HepG2 (cell line): ENCODE data around the gene GUCY1B1. TPM values are rescaled to one million over a fixed set of nuclear protein-coding genes. Genes with fewer than 3 reads are reported as not detected.

Experiments used
- ATAC-seq: fragments of 200-7000 bp; cut with Tn5 transposase; 3 replicates; pipeline ENCODE4 v1.9.1; 2020; ENCODE audit warnings: mild to moderate bottlenecking, moderate library complexity
- BruUV-seq: library from RNA; stranded (reverse); fragments of 400-500 nt; replicated peaks from 2 replicates; lab custom pipeline; 2021; lab: Mats Ljungman, UMichigan
- CTCF ChIA-PET: fragments of 300-600 bp; formaldehyde crosslinking; extraction: SDS; loops from one replicate; lab custom pipeline; 2021; ENCODE audit warnings: low total read pairs, inconsistent platforms, low intra/inter-chr PET ratio; lab: Yijun Ruan, JAX
- POLR2A ChIA-PET: fragments of 350-600 bp; sonication (Branson Sonifier 250); formaldehyde crosslinking; loops from one replicate; lab custom pipeline; 2020; ENCODE audit warnings: antibody characterized with exemption, inconsistent platforms; lab: Yijun Ruan, JAX
- DNase-seq: peaks from one replicate; pipeline ENCODE4 v3.0.0-alpha.2; 2015; ENCODE audit warnings: low spot score
- FAIRE-seq: peaks from 3 replicates; lab custom pipeline; 2011; peaks lifted over from hg19 to GRCh38; lab: Jason Lieb, UNC
- H2AFZ ChIP-seq: one replicate; pipeline ENCODE4 v1.6.1; 2011; ENCODE audit warnings: low read length, inconsistent platforms
- H3K27ac ChIP-seq: fragments of 300-600 bp; 3 replicates; pipeline ENCODE4 v1.8.0; 2011; ENCODE audit warnings: mixed run types, mild to moderate bottlenecking, mixed read lengths, low read length, inconsistent platforms; ENCODE audit not compliant: insufficient read depth; ENCODE audit errors: extremely low read length
- H3K27me3 ChIP-seq, 2 experiments: fragments of 200-600 bp in 1 of 2; 2 replicates in 1 of 2; 3 replicates in 1 of 2; pipeline versions ENCODE4 v1.6.0 to v1.8.0; 2011; ENCODE audit warnings: low read length in 2 of 2, mild to moderate bottlenecking in 2 of 2, moderate library complexity in 2 of 2, inconsistent platforms in 1 of 2; ENCODE audit not compliant: insufficient read depth in 2 of 2, control insufficient read depth in 1 of 2
- H3K36me3 ChIP-seq, 2 experiments: fragments of 200-600 bp in 1 of 2; replicated peaks in 1 of 2; 2 replicates in 1 of 2; 3 replicates in 1 of 2; pipeline versions ENCODE4 v1.5.1 to v1.8.0; 2011; ENCODE audit warnings: low read length in 2 of 2, inconsistent platforms in 1 of 2; ENCODE audit not compliant: insufficient read depth in 2 of 2, control insufficient read depth in 1 of 2
- H3K4me1 ChIP-seq: 2 replicates; pipeline ENCODE4 v1.5.1; 2012; ENCODE audit warnings: low read length, inconsistent platforms; ENCODE audit not compliant: insufficient read depth
- H3K4me2 ChIP-seq: 2 replicates; pipeline ENCODE4 v1.6.0; 2011; ENCODE audit warnings: low read depth, low read length, inconsistent platforms
- H3K4me3 ChIP-seq, 3 experiments: fragments of 200-600 bp in 1 of 3; sonication (generic), shearing (Covaris generic) in 1 of 3; replicated peaks in 1 of 3; 2 replicates each; pipeline ENCODE4 v1.5.1; 2011 to 2016; ENCODE audit warnings: low read length in 3 of 3, inconsistent platforms in 2 of 3, low read depth in 2 of 3, mild to moderate bottlenecking in 2 of 3, control low read depth in 1 of 3, mixed read lengths in 1 of 3; ENCODE audit not compliant: insufficient read depth in 1 of 3
- H3K79me2 ChIP-seq: one replicate; pipeline ENCODE4 v1.6.1; 2011; ENCODE audit warnings: low read length, inconsistent platforms; ENCODE audit not compliant: insufficient read depth
- H3K9ac ChIP-seq: 2 replicates; pipeline ENCODE4 v1.6.0; 2011; ENCODE audit warnings: mild to moderate bottlenecking, low read depth, low read length, inconsistent platforms; ENCODE audit not compliant: insufficient read depth
- H3K9me3 ChIP-seq: 2 replicates; pipeline ENCODE4 v1.5.1; 2012; ENCODE audit warnings: mild to moderate bottlenecking, low read length
- H4K20me1 ChIP-seq: 2 replicates; pipeline ENCODE4 v1.6.0; 2011; ENCODE audit warnings: inconsistent platforms, mild to moderate bottlenecking, low read length, moderate library complexity; ENCODE audit not compliant: insufficient read depth
- CREM ChIP-seq, 2 experiments: sonication (generic) in 1 of 2; formaldehyde crosslinking in 1 of 2; IDR thresholded peaks; 2 replicates each; pipeline versions ENCODE4 v1.4.0 to v1.6.1; 2016 to 2020; ENCODE audit warnings: antibody characterized with exemption in 1 of 2, mild to moderate bottlenecking in 1 of 2, missing genetic modification reagents in 1 of 2
- HNF4A ChIP-seq: sonication (generic); formaldehyde crosslinking; IDR thresholded peaks from 2 replicates; pipeline ENCODE4 v1.4.0; 2020; ENCODE audit warnings: missing genetic modification reagents
- HOXA5 ChIP-seq: sonication (generic); formaldehyde crosslinking; IDR thresholded peaks from 2 replicates; pipeline ENCODE4 v1.4.0; 2020; ENCODE audit warnings: missing genetic modification reagents
- MED13 ChIP-seq: sonication (generic); formaldehyde crosslinking; IDR thresholded peaks from 2 replicates; pipeline ENCODE4 v1.5.0; 2020; ENCODE audit warnings: missing genetic modification reagents
- ZNF30 ChIP-seq: sonication (generic); formaldehyde crosslinking; IDR thresholded peaks from 2 replicates; pipeline ENCODE4 v1.5.0; 2020; ENCODE audit warnings: mild to moderate bottlenecking, missing genetic modification reagents
- ZNF7 ChIP-seq: IDR thresholded peaks from 2 replicates; pipeline ENCODE4 v1.6.1; 2016; ENCODE audit warnings: missing biosample characterization, missing genetic modification reagents
- ZNF746 ChIP-seq: sonication (generic); formaldehyde crosslinking; IDR thresholded peaks from 2 replicates; pipeline ENCODE4 v1.8.0; 2022; ENCODE audit warnings: mild to moderate bottlenecking, missing genetic modification reagents
- ZNF790 ChIP-seq: sonication (generic); formaldehyde crosslinking; IDR thresholded peaks from 2 replicates; pipeline ENCODE4 v1.8.0; 2022; ENCODE audit warnings: missing genetic modification reagents, mild to moderate bottlenecking, borderline replicate concordance
- ZNF800 ChIP-seq: sonication (generic); formaldehyde crosslinking; IDR thresholded peaks from 2 replicates; pipeline ENCODE4 v1.4.0; 2020; ENCODE audit warnings: missing genetic modification reagents
- WGBS: methylation state at CpG from one replicate; pipeline ENCODE4 v1.1.6; 2017; ENCODE audit warnings: low lambda C conversion rate; 5-methylcytosine and 5-hydroxymethylcytosine counted together
- in situ Hi-C: cut with HindIII; loops from 2 replicates; pipeline ENCODE4 v1.10.0; 2017; ENCODE audit warnings: low pct_unique_long_range_greater_than_20kb; ENCODE audit not compliant: extremely low pct_ligation_motif_present
- intact Hi-C: fragments of 100-400 bp; cut with micrococcal nuclease; formaldehyde crosslinking; loops from one replicate; pipeline ENCODE4 v1.10.0; 2022; ENCODE audit not compliant: unreplicated experiment
- polyA plus RNA-seq, 8 experiments: library from polyadenylated mRNA; depleted of rRNA in 3 of 8; stranded (reverse) in 7 of 8; unstranded in 1 of 8; fragments of >200 nt; fragmentation: Illumina TruSeq in 4 of 8; extraction: Trizol in 4 of 8; gene quantifications; 2 replicates each; pipeline versions ENCODE4 v1.2.1 to v1.2.3, GENCODE V29; 2011 to 2016; ENCODE audit warnings: low read depth in 4 of 8, missing spikeins in 1 of 8, mixed read lengths in 1 of 8; ENCODE audit not compliant: insufficient read depth in 1 of 8
- total RNA-seq, 5 experiments: library from RNA; depleted of rRNA; stranded (reverse); fragments of >200 nt; fragmentation: Illumina TruSeq; extraction: Trizol; gene quantifications; 2 replicates each; pipeline ENCODE4 v1.2.3, GENCODE V29; 2016; ENCODE audit warnings: low read depth in 1 of 5

The GUCY1B1 gene
- total and polyA plus RNA-seq, 2 of the 13 experiments (the other 11 are each of a cell fraction or from before 2014, with no cell fraction given) = not detected

- no peaks in the 10 kb centered on the region for H3K79me2 ChIP-seq
- BruUV-seq = no TSS peak
- H3K27me3 ChIP-seq = no peaks in the 10 kb centered on the region
- no peaks in the 10 kb centered on the region for H3K4me1 ChIP-seq
- H3K9ac ChIP-seq = no peak overlapping the region
- ATAC-seq (no peak), DNase-seq (no peak), FAIRE-seq (no peak)
- no peak overlapping the region for H3K27ac ChIP-seq
- H3K4me2 ChIP-seq = no peak overlapping the region
- no peaks in the 10 kb centered on the region for H4K20me1 ChIP-seq
- ChIA-PET CTCF (no interaction called here), POLR2A (no interaction called here)
- intact Hi-C loops = no loop called here
- no peak overlapping the region for H3K4me3 ChIP-seq
- 30% methylated on average over 4 of the region's 4 CpGs for whole genome bisulfite sequencing
- no peak overlapping the region for H2AFZ ChIP-seq
- TF ChIP-seq ZNF7 (CRISPR knock-in tag) (no peak), HOXA5 (no peak), CREM (IDR thresholded peaks at IDR 0.05) (no peak), CREM (CRISPR knock-in tag; IDR thresholded peaks at IDR 0.05) (no peak), MED13 (CRISPR knock-in tag) (no peak), ZNF30 (no peak), ZNF790 (CRISPR knock-in tag) (no peak), HNF4A (CRISPR knock-in tag) (no peak), ZNF746 (CRISPR knock-in tag) (no peak), ZNF800 (CRISPR knock-in tag) (no peak)
- no peaks in the 10 kb centered on the region for H3K36me3 ChIP-seq
- in situ Hi-C loops = loop anchor here (25.0 kb wide), 1 partner anchor 344 kb away; no protein-coding TSS in a partner anchor
- H3K9me3 ChIP-seq = no peaks in the 10 kb centered on the region
Measured at GRCh38 chr4:155781249-155781831, 22.5 kb downstream of the GUCY1B1 start.
